Bronchial epithelial cell (primary cell): ENCODE measurements around the gene KRTAP22-2. TPM values are rescaled to one million over a fixed set of nuclear protein-coding genes. Genes with fewer than 3 reads are reported as not detected.

Experiments
- DNase-seq: peaks from one replicate; pipeline ENCODE4 v3.0.0-alpha.2; 2010; ENCODE audit warnings: low read depth
- FAIRE-seq: peaks from 2 replicates; lab custom pipeline; 2011; peaks lifted over from hg19 to GRCh38; lab: Jason Lieb, UNC
- H3K27me3 ChIP-seq: 2 replicates; pipeline ENCODE4 v1.5.1; 2011; ENCODE audit warnings: low read length; ENCODE audit not compliant: control insufficient read depth, insufficient read depth
- H3K36me3 ChIP-seq: 2 replicates; pipeline ENCODE4 v1.5.1; 2011; ENCODE audit warnings: low read length; ENCODE audit not compliant: control insufficient read depth, insufficient read depth
- H3K4me3 ChIP-seq: 2 replicates; pipeline ENCODE4 v1.5.1; 2011; ENCODE audit warnings: mild to moderate bottlenecking, low read depth, low read length, control low read depth
- total RNA-seq: library from RNA; depleted of rRNA; stranded (reverse); fragments of >200 nt; gene quantifications from 2 replicates; pipeline ENCODE4 v1.2.1, GENCODE V29; 2014
- TF ChIP-seq, protein P1 (sequence below): IDR thresholded peaks from 2 replicates; pipeline ENCODE4 v1.5.1; 2011; ENCODE audit warnings: mild to moderate bottlenecking, moderate library complexity, low read length, control low read depth, inconsistent platforms; ENCODE audit not compliant: insufficient read depth, severe bottlenecking

KRTAP22-2 gene
- total RNA-seq, 1 donor from 2014 or later: not detected

DNA sequence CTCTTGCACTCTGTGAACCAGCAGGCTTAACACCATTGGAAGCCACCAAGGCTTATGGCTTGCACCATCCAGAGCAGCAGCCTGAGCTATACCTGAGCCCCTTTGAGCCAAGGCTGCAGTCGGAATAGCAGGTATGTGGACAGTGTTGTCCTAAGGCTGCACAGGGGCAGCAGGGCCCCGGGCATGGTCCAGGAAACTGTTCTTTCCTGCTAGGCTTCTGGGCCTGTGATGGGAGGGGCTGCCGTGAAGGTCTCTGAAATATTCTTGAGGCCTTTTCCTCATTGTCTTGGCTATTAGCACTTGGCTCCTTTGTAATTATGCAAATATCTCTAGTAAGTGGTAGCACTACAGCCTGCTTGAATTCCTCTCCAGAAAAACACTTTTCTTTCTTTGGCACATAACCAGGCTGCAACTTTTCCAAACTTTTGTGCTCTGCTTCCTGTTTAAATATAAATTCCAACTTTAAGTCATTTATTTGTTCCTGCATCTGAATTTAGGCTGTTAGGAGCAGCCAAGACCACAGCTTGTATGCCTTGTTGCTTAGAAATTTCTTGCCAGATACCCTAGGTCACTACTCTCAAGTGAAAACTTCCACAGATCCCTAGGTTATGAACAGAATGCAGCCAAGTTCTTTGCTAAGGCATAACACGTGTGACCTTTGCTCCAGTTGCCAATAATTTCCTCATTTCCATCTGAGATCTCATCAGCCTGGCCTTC, 35.4 kb upstream of the KRTAP22-2 start:
- FAIRE-seq: no peak
- H3K36me3 ChIP-seq: no peaks in the 10 kb centered on the region
- DNase-seq: no peak
- no peaks in the 10 kb centered on the region for H3K27me3 ChIP-seq
- TF ChIP-seq, protein P1, sequence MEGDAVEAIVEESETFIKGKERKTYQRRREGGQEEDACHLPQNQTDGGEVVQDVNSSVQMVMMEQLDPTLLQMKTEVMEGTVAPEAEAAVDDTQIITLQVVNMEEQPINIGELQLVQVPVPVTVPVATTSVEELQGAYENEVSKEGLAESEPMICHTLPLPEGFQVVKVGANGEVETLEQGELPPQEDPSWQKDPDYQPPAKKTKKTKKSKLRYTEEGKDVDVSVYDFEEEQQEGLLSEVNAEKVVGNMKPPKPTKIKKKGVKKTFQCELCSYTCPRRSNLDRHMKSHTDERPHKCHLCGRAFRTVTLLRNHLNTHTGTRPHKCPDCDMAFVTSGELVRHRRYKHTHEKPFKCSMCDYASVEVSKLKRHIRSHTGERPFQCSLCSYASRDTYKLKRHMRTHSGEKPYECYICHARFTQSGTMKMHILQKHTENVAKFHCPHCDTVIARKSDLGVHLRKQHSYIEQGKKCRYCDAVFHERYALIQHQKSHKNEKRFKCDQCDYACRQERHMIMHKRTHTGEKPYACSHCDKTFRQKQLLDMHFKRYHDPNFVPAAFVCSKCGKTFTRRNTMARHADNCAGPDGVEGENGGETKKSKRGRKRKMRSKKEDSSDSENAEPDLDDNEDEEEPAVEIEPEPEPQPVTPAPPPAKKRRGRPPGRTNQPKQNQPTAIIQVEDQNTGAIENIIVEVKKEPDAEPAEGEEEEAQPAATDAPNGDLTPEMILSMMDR: no peak
- H3K4me3 ChIP-seq: no peak overlapping the region

- no peak for FAIRE-seq
- Histone ChIP-seq H3K4me3 (no peak overlapping the region), H3K36me3 (no peaks in the 10 kb centered on the region), H3K27me3 (no peaks in the 10 kb centered on the region)
- DNase-seq: no peak
- TF ChIP-seq, protein P1: no peak
Measured at GRCh38 chr21:30623362-30623761, 33.2 kb upstream of the KRTAP22-2 start.

DNA sequence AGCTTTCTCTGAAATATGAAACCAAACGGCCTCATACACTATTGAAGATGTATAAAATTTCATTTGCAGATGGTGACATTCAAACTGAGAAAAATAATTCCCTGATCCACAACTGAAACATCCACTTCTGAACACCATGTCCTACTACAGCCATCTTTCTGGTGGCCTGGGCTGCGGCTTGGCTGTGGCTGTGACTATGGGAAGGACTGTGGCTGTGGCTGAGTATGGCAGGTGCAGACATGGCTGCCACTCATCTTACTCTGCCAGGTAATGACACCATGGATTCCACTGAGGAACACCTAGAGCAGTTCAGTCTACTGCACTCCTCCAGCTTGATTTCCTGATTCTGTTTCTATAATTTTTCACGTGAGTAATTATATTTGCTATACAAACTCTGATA, 30.3 kb upstream of the KRTAP22-2 start, which contains the start of gene KRTAP20-4:
Gene KRTAP20-4 (plus strand): TSS at position 106 of the 400 bp plus-strand sequence.
- no peaks in the 10 kb centered on the region for H3K36me3 ChIP-seq
- DNase-seq (no peak), FAIRE-seq (no peak)
- TF ChIP-seq, protein P1: no peak
- H3K4me3 ChIP-seq: no peak within 1 kb of the TSS
- no peaks in the 10 kb centered on the region for H3K27me3 ChIP-seq

DNA sequence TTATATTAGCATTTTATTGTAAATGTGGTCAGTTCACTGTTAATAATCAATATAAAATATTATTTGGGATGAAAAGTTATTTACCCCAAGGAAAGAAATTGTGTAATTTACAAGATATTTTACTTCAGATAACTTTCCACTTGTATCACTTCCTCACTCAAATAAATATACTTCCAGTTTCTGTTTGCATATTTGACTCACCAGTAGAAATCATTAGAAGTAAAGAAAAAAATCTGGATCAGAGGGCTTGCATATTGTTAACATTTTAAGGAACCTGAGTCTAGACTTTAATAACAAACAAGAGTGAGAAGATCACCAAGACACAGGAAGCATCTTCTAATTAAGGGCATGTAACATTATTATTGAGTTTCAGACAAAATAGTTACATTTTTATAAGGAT, 29.9 kb upstream of the KRTAP22-2 start:
- DNase-seq (no peak), FAIRE-seq (no peak)
- TF ChIP-seq, protein P1: no peak
- Histone ChIP-seq H3K36me3 (no peaks in the 10 kb centered on the region), H3K4me3 (no peak overlapping the region), H3K27me3 (no peaks in the 10 kb centered on the region)

- no peaks in the 10 kb centered on the region for H3K27me3 ChIP-seq
- FAIRE-seq (no peak), DNase-seq (no peak)
- H3K4me3 ChIP-seq: no peak within 1 kb of the TSS
- TF ChIP-seq, protein P1: no peak
- H3K36me3 ChIP-seq: no peaks in the 10 kb centered on the region
Measured at GRCh38 chr21:30616125-30616524, 25.9 kb upstream of the KRTAP22-2 start, which contains the start of gene KRTAP20-1. Gene KRTAP20-1, plus strand, starts transcription at chr21:30616425. Its CDS starts 30 bp downstream, at chr21:30616455.
